Measurements from ENCODE around the gene GAREM2.

DNA sequence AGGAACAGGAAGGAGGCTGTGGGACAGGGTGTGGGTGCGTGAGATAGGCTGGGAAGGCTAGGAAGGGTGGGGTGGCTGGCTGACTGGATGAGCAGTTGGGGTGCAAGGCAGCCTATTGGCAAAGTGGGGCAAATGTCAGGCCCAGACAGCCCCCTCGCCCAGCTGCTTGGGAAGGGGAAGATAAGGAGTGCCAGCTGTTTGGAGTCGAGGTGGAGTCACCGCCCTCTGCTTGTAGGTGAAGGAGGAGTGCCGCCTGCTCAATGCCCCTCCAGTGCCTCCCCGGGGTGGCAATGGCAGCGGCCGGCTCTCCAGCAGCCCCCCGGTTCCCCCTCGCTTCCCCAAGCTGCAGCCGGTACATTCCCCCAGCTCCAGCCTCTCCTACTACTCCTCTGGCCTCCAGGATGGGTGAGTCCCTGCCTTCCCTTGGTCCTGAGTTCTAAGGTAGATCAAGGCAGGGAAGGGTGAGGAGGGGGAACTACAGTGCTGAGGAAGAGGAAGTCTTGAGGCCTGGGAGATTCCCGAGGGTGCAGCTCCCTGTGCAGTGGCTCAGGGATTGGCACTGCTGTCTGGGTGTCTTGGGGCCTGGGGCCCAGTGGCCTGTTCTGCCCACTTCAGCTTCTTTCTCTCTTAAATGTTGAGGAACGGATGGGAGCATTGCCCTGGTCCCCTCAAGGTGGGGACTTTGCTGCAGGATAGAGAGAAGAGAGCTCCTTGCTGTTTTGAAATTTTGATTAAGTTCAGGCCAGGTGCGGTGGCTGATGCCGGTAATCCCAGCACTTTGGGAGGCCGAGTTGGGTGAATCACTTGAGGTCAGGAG lies 13.3 kb downstream of the GAREM2 start:
- TF ChIP-seq, protein P1, sequence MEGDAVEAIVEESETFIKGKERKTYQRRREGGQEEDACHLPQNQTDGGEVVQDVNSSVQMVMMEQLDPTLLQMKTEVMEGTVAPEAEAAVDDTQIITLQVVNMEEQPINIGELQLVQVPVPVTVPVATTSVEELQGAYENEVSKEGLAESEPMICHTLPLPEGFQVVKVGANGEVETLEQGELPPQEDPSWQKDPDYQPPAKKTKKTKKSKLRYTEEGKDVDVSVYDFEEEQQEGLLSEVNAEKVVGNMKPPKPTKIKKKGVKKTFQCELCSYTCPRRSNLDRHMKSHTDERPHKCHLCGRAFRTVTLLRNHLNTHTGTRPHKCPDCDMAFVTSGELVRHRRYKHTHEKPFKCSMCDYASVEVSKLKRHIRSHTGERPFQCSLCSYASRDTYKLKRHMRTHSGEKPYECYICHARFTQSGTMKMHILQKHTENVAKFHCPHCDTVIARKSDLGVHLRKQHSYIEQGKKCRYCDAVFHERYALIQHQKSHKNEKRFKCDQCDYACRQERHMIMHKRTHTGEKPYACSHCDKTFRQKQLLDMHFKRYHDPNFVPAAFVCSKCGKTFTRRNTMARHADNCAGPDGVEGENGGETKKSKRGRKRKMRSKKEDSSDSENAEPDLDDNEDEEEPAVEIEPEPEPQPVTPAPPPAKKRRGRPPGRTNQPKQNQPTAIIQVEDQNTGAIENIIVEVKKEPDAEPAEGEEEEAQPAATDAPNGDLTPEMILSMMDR (IDR thresholded peaks at IDR 0.05): no peak
- TF ChIP-seq, protein P2, sequence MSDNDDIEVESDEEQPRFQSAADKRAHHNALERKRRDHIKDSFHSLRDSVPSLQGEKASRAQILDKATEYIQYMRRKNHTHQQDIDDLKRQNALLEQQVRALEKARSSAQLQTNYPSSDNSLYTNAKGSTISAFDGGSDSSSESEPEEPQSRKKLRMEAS (IDR thresholded peaks at IDR 0.05): no peak
- TF ChIP-seq, protein P3, sequence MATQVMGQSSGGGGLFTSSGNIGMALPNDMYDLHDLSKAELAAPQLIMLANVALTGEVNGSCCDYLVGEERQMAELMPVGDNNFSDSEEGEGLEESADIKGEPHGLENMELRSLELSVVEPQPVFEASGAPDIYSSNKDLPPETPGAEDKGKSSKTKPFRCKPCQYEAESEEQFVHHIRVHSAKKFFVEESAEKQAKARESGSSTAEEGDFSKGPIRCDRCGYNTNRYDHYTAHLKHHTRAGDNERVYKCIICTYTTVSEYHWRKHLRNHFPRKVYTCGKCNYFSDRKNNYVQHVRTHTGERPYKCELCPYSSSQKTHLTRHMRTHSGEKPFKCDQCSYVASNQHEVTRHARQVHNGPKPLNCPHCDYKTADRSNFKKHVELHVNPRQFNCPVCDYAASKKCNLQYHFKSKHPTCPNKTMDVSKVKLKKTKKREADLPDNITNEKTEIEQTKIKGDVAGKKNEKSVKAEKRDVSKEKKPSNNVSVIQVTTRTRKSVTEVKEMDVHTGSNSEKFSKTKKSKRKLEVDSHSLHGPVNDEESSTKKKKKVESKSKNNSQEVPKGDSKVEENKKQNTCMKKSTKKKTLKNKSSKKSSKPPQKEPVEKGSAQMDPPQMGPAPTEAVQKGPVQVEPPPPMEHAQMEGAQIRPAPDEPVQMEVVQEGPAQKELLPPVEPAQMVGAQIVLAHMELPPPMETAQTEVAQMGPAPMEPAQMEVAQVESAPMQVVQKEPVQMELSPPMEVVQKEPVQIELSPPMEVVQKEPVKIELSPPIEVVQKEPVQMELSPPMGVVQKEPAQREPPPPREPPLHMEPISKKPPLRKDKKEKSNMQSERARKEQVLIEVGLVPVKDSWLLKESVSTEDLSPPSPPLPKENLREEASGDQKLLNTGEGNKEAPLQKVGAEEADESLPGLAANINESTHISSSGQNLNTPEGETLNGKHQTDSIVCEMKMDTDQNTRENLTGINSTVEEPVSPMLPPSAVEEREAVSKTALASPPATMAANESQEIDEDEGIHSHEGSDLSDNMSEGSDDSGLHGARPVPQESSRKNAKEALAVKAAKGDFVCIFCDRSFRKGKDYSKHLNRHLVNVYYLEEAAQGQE (IDR thresholded peaks at IDR 0.05): no peak

Data from A549 (cell line).